ENCODE measurements around the gene TNIK.

DNA sequence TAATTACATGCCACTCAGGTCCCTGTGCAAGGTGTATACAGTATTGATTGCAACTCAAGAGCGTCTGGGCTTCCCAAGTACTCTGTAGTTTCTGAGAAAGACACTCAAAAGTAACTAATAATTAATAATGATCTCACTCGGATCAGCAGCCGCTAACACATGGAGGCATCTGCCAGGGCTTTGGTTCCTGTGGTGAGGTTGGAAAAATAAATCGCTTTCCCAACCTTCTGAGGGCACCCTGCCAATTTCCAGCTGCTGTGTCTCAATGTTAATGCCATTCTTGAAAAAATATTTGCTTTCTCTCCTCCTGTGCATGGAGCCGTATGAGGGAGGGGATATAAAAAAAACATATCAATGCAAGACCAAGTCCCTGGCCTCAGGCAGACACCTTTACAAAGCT is 317.2 kb downstream of the TNIK start:
- TF ChIP-seq CTCF (IDR thresholded peaks at IDR 0.05; ENCODE audit: low read depth, low read length) (no peak), POLR2A (IDR thresholded peaks at IDR 0.05; ENCODE audit: extremely low read depth, insufficient read length) (no peak), MAX (IDR thresholded peaks at IDR 0.05; ENCODE audit: low read depth, low read length) (no peak), MYC (IDR thresholded peaks at IDR 0.05; ENCODE audit: low read depth, low read length) (no peak)

Data from NB4 (cell line).